ENCODE measurements around the gene PAX5. TPM values are rescaled to one million over a fixed set of nuclear protein-coding genes. Genes with fewer than 3 reads are reported as not detected.

Gene PAX5
- polyA plus RNA-seq, 1 donor from 2014 or later: not detected

- H3K4me3 ChIP-seq (ENCODE audit: low read length): no peak overlapping the region
- H3F3A ChIP-seq (ENCODE audit: insufficient read depth, low read length, poor library complexity, severe bottlenecking): no peaks in the 10 kb centered on the region
- H3K27me3 ChIP-seq (ENCODE audit: insufficient read depth, low read depth, low read length): no peaks in the 10 kb centered on the region
- no peak overlapping the region for H2AFZ ChIP-seq (ENCODE audit: low read depth, low read length)
- no peak overlapping the region for H3K9ac ChIP-seq (ENCODE audit: low read length)
- H3K27ac ChIP-seq (ENCODE audit: low read length): no peak overlapping the region
- H4K20me1 ChIP-seq (ENCODE audit: insufficient read depth): no peaks in the 10 kb centered on the region
- H3K36me3 ChIP-seq (ENCODE audit: insufficient read depth, low read length): no peaks in the 10 kb centered on the region
- TF ChIP-seq POLR2AphosphoS5 (IDR thresholded peaks at IDR 0.05) (no peak), REST (IDR thresholded peaks at IDR 0.05; ENCODE audit: borderline replicate concordance) (no peak)
- no peak overlapping the region for H3K4me2 ChIP-seq (ENCODE audit: low read length)
- H3K9me3 ChIP-seq (ENCODE audit: low read length): peaks cover 4% of the 10 kb centered on the region
- H3K79me2 ChIP-seq (replicated peaks; ENCODE audit: insufficient read depth, low read length): no peaks in the 10 kb centered on the region
- H3K9me2 ChIP-seq (ENCODE audit: insufficient read depth, low read length): no peaks in the 10 kb centered on the region
These were observed 111.5 kb downstream of the PAX5 start for GRCh38 chr9:36922548-36922947.

GRCh38 chr9:36914212-36914577 is 119.9 kb downstream of the PAX5 start:
- Histone ChIP-seq H4K20me1 (ENCODE audit: insufficient read depth) (no peaks in the 10 kb centered on the region), H3K9me3 (ENCODE audit: low read length) (peaks cover 4% of the 10 kb centered on the region), H3F3A (ENCODE audit: insufficient read depth, low read length, poor library complexity, severe bottlenecking) (no peaks in the 10 kb centered on the region), H3K4me3 (ENCODE audit: low read length) (no peak overlapping the region), H3K9ac (ENCODE audit: low read length) (no peak overlapping the region), H3K36me3 (ENCODE audit: insufficient read depth, low read length) (no peaks in the 10 kb centered on the region), H3K9me2 (ENCODE audit: insufficient read depth, low read length) (no peaks in the 10 kb centered on the region), H2AFZ (ENCODE audit: low read depth, low read length) (no peak overlapping the region), H3K27me3 (ENCODE audit: insufficient read depth, low read depth, low read length) (no peaks in the 10 kb centered on the region), H3K27ac (ENCODE audit: low read length) (no peak overlapping the region), H3K4me2 (ENCODE audit: low read length) (no peak overlapping the region), H3K79me2 (replicated peaks; ENCODE audit: insufficient read depth, low read length) (no peaks in the 10 kb centered on the region)
- TF ChIP-seq CTCF (IDR thresholded peaks at IDR 0.05; ENCODE audit: poor library complexity, severe bottlenecking) (no peak), TAF1 (IDR thresholded peaks at IDR 0.05; ENCODE audit: low read depth) (no peak), POLR2AphosphoS5 (IDR thresholded peaks at IDR 0.05) (no peak), EP300 (conservative IDR thresholded peaks at IDR 0.05; ENCODE audit: poor library complexity, severe bottlenecking) (no peak), MXI1 (conservative IDR thresholded peaks at IDR 0.05; ENCODE audit: poor library complexity, severe bottlenecking) (no peak), SMC3 (conservative IDR thresholded peaks at IDR 0.05; ENCODE audit: poor library complexity) (no peak), EZH2 (IDR thresholded peaks at IDR 0.05; ENCODE audit: borderline replicate concordance, insufficient read depth, low read length, poor library complexity, severe bottlenecking) (no peak), REST (IDR thresholded peaks at IDR 0.05; ENCODE audit: borderline replicate concordance) (no peak), RAD21 (conservative IDR thresholded peaks at IDR 0.05) (no peak)
